ENCODE data around the gene ZDHHC5.
"Not testable (repeated sequence)": the region's sequence is repeated elsewhere in the genome, so short reads cannot be mapped to it uniquely, and the experiment has no call there.

The ZDHHC5 gene

DNA sequence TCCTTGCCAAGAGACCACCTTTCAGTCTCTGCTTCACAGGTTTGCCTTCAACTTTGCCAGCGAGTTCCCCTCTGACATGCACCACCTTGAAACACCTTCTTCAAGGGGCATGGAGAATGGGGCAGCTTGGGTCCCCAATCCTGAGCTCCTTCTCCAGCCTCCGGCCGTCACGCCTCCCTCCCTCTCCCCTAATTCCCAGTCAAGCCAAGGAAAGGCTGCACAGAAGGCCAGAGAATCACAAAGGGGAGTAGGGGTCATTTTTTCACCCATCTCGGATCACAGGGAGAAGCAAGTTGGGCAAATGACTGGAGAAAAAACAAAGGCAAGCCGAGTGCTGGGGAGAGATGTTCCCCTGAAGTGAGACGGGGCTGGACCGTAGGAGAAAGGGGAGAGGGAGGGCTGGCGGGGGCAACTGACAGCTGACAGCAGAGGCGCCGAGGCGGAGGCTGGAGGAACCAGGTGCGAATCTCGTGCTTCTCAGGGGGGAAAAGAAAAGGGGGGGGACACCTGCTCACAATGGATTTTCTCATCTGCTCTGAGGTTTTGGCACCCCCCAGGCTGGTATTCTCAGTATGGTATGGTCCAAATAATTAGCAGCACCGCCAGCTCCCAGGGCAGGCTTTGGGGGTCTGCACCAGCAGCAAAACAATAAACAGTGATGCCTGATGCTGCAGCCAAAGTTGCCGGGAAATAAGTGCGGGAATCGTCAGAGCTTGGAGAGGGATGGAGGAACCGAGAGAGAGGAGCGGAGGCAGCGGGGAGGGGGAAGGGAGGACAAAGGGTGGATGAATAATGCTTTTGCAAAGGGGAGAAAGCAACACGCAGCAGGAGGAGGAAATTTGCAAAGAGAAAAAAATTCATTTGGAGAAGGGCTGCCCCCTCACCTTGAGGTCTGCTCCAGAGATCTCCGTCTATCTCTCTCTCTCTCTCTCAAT is 18.8 kb upstream of the ZDHHC5 start:
- peak overlapping the region; percentile 62 for H3K4me3 ChIP-seq (ENCODE audit: low read depth, low read length)
- TF ChIP-seq, protein P1, sequence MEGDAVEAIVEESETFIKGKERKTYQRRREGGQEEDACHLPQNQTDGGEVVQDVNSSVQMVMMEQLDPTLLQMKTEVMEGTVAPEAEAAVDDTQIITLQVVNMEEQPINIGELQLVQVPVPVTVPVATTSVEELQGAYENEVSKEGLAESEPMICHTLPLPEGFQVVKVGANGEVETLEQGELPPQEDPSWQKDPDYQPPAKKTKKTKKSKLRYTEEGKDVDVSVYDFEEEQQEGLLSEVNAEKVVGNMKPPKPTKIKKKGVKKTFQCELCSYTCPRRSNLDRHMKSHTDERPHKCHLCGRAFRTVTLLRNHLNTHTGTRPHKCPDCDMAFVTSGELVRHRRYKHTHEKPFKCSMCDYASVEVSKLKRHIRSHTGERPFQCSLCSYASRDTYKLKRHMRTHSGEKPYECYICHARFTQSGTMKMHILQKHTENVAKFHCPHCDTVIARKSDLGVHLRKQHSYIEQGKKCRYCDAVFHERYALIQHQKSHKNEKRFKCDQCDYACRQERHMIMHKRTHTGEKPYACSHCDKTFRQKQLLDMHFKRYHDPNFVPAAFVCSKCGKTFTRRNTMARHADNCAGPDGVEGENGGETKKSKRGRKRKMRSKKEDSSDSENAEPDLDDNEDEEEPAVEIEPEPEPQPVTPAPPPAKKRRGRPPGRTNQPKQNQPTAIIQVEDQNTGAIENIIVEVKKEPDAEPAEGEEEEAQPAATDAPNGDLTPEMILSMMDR (IDR thresholded peaks at IDR 0.05; ENCODE audit: low read depth, low read length) = no peak

GRCh38 chr11:57649826-57650738 is 17.8 kb upstream of the ZDHHC5 start, which contains the start of gene YPEL4:
Gene YPEL4, minus strand, starts transcription at chr11:57649912. Its CDS starts 2,805 bp downstream, at chr11:57647107.
- TF ChIP-seq, protein P1 (IDR thresholded peaks at IDR 0.05; ENCODE audit: low read depth, low read length) = no peak
- H3K4me3 ChIP-seq (ENCODE audit: low read depth, low read length) = peak within 1 kb of the TSS; percentile 62

- H3K4me3 ChIP-seq (ENCODE audit: low read depth, low read length) = no peak overlapping the region
- TF ChIP-seq, protein P1 (IDR thresholded peaks at IDR 0.05; ENCODE audit: low read depth, low read length) = no peak
Measured at GRCh38 chr11:57650739-57651090, 17.2 kb upstream of the ZDHHC5 start.

GRCh38 chr11:57651408-57651807 is 16.5 kb upstream of the ZDHHC5 start:
- no peak overlapping the region for H3K4me3 ChIP-seq (ENCODE audit: low read depth, low read length)
- TF ChIP-seq, protein P1 (IDR thresholded peaks at IDR 0.05; ENCODE audit: low read depth, low read length) = no peak

DNA sequence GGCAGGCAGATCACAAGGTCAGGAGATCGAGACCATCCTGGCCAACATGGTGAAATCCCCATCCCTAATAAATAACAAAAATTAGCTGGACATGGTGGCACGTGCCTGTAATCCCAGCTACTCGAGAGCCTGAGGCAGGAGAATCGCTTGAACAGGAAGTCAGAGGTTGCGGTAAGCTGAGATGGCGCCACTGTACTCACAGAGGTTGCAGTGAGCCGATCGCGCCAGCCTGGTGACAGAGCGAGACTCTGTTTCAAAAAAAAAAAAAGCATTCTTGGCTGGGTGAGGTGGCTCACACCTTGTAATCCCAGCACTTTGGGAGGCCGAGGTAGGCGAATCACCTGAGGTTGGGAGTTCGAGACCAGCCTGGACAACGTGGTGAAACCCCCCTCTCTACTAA is 15.7 kb upstream of the ZDHHC5 start:
- not testable (repeated sequence) for H3K4me3 ChIP-seq (ENCODE audit: low read depth, low read length)

GRCh38 chr11:57652662-57653061 is 15.3 kb upstream of the ZDHHC5 start:
- TF ChIP-seq, protein P1 (IDR thresholded peaks at IDR 0.05; ENCODE audit: low read depth, low read length) = no peak
- no peak overlapping the region for H3K4me3 ChIP-seq (ENCODE audit: low read depth, low read length)

DNA sequence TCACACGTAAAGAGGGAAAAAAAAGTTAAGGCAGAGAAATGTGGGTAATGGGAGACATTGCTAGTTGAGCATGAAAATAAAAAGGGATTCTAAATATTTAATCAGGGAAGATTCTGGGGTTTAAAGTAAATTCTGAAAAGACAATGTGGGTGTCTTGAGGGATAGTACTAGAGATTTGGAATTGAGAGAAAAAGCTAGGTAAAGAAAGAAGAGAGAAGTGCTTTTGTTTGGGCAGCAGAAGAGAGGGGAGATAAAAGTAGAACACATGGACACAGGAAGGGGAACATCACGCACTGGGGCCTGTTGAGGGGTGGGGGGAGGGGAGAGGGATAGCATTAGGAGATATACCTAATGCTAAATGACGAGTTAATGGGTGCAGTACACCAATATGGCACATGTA is 14.8 kb upstream of the ZDHHC5 start:
- TF ChIP-seq, protein P1 (IDR thresholded peaks at IDR 0.05; ENCODE audit: low read depth, low read length) = no peak
- H3K4me3 ChIP-seq (ENCODE audit: low read depth, low read length) = no peak overlapping the region

Data from WI38 (cell line).